ENCODE data around the gene TSPAN8.
"Not testable (repeated sequence)": the region's sequence is repeated elsewhere in the genome, so short reads cannot be mapped to it uniquely, and the experiment has no call there.

The TSPAN8 gene

DNA sequence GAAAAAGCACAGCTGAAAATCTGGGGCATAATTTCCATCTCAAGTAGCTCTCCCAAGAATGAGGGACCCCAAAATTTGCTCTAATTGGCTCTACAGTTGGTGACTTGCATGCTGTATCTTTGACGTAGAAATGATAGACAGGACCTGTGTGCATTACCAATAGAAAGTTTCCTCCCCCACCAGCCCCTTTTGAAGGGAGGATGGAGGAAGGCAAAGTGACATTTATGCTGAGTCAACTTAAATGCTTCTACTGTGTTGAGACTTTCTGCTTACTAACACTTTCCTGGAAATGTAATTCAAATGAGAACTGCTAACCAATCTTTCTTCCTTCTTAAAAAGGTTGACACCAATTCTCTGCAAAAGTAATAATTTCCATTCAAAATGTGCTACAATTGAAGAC, 31.9 kb downstream of the TSPAN8 start:
- no peak for DNase-seq (ENCODE audit: low read depth)
- TF ChIP-seq, protein P1, sequence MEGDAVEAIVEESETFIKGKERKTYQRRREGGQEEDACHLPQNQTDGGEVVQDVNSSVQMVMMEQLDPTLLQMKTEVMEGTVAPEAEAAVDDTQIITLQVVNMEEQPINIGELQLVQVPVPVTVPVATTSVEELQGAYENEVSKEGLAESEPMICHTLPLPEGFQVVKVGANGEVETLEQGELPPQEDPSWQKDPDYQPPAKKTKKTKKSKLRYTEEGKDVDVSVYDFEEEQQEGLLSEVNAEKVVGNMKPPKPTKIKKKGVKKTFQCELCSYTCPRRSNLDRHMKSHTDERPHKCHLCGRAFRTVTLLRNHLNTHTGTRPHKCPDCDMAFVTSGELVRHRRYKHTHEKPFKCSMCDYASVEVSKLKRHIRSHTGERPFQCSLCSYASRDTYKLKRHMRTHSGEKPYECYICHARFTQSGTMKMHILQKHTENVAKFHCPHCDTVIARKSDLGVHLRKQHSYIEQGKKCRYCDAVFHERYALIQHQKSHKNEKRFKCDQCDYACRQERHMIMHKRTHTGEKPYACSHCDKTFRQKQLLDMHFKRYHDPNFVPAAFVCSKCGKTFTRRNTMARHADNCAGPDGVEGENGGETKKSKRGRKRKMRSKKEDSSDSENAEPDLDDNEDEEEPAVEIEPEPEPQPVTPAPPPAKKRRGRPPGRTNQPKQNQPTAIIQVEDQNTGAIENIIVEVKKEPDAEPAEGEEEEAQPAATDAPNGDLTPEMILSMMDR (IDR thresholded peaks at IDR 0.05; ENCODE audit: low read depth, low read length, missing control alignments): no peak
- in situ Hi-C loops (cut with HindIII; ENCODE audit: low sequenced_read_pairs): no loop called here
- H3K4me3 ChIP-seq (ENCODE audit: low read depth, low read length): no peak overlapping the region

DNA sequence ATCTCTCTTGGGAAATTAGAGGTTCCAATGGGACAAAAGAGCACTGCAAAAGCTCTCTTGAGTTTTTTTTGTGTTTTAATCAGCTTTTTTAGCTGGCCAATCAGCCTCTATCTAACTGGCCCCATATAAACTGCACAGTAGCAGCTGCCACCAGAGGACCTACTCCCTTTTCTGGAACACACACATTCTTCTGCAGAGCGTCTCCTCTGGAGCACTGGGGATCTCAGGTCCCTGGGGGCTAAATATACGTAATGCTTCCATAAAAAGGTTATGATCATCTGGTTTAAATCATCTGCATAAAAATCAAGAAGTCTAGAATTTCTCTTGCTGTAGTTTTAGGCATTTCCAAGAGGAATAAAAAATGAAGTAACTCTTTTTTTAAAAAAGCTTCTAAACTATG, 32.3 kb downstream of the TSPAN8 start:
- DNase-seq (ENCODE audit: low read depth): no peak
- in situ Hi-C loops (cut with HindIII; ENCODE audit: low sequenced_read_pairs): no loop called here
- H3K4me3 ChIP-seq (ENCODE audit: low read depth, low read length): no peak overlapping the region
- TF ChIP-seq, protein P1 (IDR thresholded peaks at IDR 0.05; ENCODE audit: low read depth, low read length, missing control alignments): no peak

DNA sequence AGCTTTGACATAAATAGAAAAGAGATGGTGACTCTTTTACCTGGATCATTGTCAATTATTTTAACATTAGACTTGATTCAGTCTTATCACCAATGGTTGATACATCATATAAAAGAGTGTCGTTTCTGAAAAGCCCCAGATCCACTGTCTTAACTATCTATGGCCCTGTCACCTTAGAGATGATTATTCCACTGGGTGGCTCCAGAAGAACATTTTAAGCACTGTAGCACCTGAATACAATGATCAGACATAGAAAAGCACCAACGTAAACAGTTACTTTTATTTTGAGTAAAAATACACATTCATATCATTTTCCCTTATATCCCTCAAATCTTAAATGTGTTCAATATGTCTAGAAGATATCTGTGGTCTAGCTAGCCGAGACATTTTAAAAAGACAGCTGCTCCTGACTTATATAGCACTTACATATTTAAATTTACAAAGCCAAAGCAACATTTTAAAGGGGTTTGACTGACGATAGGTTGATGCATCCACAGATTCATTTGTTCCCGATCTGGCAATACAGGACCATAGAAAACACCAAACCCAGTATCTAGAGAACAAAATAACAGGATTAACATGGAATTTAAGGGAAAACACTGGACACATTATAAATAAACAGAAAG, 32.9 kb downstream of the TSPAN8 start:
- H3K4me3 ChIP-seq (ENCODE audit: low read depth, low read length): no peak overlapping the region
- no peak for DNase-seq (ENCODE audit: low read depth)
- TF ChIP-seq, protein P1 (IDR thresholded peaks at IDR 0.05; ENCODE audit: low read depth, low read length, missing control alignments): no peak
- in situ Hi-C loops (cut with HindIII; ENCODE audit: low sequenced_read_pairs): no loop called here

DNA sequence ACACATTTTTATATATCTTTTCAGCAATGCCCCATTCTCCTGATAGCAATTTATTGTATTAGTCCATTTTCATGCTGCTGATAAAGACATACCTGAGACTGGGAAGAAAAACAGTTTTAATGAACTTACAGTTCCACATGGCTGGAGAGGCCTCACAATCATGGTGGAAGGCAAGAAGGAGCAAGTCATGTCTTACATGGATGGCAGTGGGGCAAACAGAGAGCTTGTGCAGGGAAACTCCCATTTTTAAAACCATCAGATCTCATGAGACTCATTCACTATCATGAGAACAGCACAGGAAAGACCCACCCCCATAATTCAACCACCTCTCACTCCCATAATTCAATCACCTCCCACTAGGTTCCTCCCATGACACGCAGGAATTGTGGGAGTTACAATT, 44.7 kb downstream of the TSPAN8 start:
- DNase-seq (ENCODE audit: low read depth); in situ Hi-C loops (cut with HindIII; ENCODE audit: low sequenced_read_pairs); H3K4me3 ChIP-seq (ENCODE audit: low read depth, low read length): not testable (repeated sequence)

DNA sequence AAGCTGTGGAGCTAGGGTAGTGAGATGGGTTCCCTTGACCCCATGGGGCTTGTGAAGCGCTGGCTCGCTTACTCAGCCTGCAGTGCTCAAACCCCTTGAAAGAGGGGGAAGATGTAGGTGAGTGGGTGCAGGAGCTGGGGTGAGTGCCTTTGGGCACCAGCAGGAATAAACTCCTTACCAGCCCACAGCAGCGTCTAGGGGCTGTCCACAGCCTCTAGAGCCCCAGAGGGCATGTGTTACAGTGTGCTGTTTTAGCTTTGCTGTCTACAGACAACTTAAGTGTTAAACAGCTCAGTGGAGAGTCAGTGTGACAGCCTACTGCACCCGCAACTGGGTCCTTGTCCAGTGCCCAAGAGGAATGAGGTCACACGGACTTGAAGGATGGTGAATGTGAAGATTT, 48.0 kb downstream of the TSPAN8 start:
- in situ Hi-C loops (cut with HindIII; ENCODE audit: low sequenced_read_pairs): no loop called here

DNA sequence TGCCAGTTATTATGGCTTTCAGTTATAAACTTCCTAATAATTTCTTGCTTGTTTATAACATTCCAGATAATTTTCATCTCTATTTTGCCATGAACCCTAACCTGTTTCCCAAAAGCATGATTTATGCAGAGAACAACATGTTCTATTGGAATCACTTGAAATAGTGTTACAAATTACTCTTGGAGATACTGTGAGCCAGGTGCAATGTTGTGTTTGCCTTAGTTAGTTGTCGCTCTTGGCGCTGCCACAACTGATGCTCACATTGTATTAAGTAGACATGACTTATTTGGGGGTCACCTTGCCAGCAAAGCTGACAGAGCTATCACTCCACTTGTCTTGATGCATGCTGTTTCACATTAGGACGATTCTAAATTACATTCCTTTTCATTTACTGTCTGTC, 49.4 kb downstream of the TSPAN8 start:
- in situ Hi-C loops (cut with HindIII; ENCODE audit: low sequenced_read_pairs): no loop called here
- no peak for DNase-seq (ENCODE audit: low read depth)
- no peak overlapping the region for H3K4me3 ChIP-seq (ENCODE audit: low read depth, low read length)
- TF ChIP-seq, protein P1 (IDR thresholded peaks at IDR 0.05; ENCODE audit: low read depth, low read length, missing control alignments): no peak

More for the DNA sequence above, 48.0 kb downstream of the TSPAN8 start:
- TF ChIP-seq, protein P1 (IDR thresholded peaks at IDR 0.05; ENCODE audit: low read depth, low read length, missing control alignments): no peak
- no peak for DNase-seq (ENCODE audit: low read depth)
- H3K4me3 ChIP-seq (ENCODE audit: low read depth, low read length): no peak overlapping the region

DNA sequence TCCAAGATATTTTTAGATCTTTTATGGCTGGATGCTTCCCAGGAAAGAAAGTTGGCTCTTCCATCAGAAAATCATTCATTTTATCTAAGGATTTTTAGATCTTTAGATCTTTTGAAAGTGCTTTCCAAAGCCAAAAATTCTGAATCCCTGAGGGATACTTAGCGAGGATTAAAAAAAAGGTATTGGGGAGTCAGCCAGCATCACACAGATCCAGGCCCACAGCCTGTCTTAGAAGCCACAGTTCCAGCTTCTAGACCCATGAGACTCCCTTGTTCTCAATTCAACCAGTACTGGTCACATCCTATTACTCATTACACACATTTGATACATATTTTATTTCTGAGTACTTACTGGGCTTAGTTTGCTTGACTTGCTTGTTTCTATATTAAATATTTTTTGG, 49.9 kb downstream of the TSPAN8 start:
- TF ChIP-seq, protein P1 (IDR thresholded peaks at IDR 0.05; ENCODE audit: low read depth, low read length, missing control alignments): no peak
- H3K4me3 ChIP-seq (ENCODE audit: low read depth, low read length): no peak overlapping the region
- in situ Hi-C loops (cut with HindIII; ENCODE audit: low sequenced_read_pairs): no loop called here

More for the DNA sequence above, 49.9 kb downstream of the TSPAN8 start:
- no peak for DNase-seq (ENCODE audit: low read depth)
